Endometrium (tissue), 2 donors: ENCODE measurements around the gene TBC1D3E.
"Not testable (repeated sequence)": the region's sequence is repeated elsewhere in the genome, so short reads cannot be mapped to it uniquely, and the experiment has no call there.

Experiments used
- FAIRE-seq: peaks from 2 replicates; lab custom pipeline; 2012; peaks lifted over from hg19 to GRCh38; lab: Jason Lieb, UNC
- donor health status: control.
- donor health status: control.

TBC1D3E gene

GRCh38 chr17:38127651-38128050, at the start of gene TBC1D3E:
TSS of gene TBC1D3E (plus strand) at chr17:38127951. CDS start at chr17:38129496, 1,545 bp downstream.
- not testable (repeated sequence) for FAIRE-seq

- FAIRE-seq, result not testable (repeated sequence)
Measured at GRCh38 chr17:38087344-38087743, 40.4 kb upstream of the TBC1D3E start.

- not testable (repeated sequence) for FAIRE-seq
Measured at GRCh38 chr17:38088120-38088519, 39.6 kb upstream of the TBC1D3E start.

GRCh38 chr17:38094059-38094694, 33.6 kb upstream of the TBC1D3E start:
- not testable (repeated sequence) for FAIRE-seq

GRCh38 chr17:38099262-38099661, 28.5 kb upstream of the TBC1D3E start:
- not testable (repeated sequence) for FAIRE-seq

DNA sequence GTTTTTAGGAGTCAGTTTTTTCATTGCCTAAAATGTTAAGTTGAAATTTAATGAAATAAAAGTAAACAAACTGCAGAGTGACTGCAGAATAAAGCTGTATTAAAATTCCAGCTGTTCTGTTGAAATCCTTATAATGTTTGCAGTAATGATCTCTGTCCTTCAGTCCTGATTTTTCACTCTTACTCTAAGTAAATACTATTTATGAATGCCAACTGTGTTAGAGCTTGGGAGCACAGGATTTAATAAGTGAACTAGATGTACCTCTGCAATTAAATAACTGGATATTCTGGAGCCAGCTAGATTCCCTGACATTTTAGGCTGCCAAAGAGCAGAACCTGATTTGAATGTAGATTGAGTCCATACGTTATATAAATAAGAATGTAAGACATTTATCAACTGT, 7.9 kb upstream of the TBC1D3E start:
- FAIRE-seq, result not testable (repeated sequence)

DNA sequence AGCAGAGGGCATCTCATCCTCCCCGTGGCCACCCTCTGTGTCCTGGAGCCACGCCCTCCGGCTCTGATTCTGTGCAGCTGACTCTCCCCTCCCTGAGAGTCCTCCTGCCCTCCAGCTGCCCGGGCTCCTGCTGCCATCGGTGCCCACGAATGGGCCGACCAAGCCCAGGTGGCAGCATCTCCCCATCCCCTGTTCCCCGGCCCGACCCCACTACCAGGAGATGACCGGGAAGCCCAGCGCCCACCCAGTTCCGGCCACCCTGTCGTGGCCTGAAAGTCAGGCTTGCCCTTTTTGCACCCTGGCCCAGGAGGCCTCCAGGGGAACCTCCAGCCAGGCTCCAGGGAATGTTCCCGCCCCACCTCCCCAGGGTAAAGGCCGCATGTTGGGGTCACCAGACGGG, 7.1 kb downstream of the TBC1D3E start:
- not testable (repeated sequence) for FAIRE-seq
